ENCODE data around the gene GPR162. TPM values are rescaled to one million over a fixed set of nuclear protein-coding genes. Genes with fewer than 3 reads are reported as not detected.

The GPR162 gene
- total RNA-seq, 4 donors from 2014 or later, result 1.3 to 2.3 (median 1.5) TPM; not detected in 1

- intact Hi-C loops (cut with DNase I), result no loop called here
- Histone ChIP-seq H3K27me3 (peaks cover 0 to 76% (median 5%) of the 10 kb centered on the region in 4 donors), H3K9me3 (no peaks in the 10 kb centered on the region), H3K4me3 (peak overlapping the region in 1 of 4 donors; percentile 59), H3K4me1 (peaks cover 10 to 43% (median 17%) of the 10 kb centered on the region in 3 donors), H3K36me3 (no peaks in the 10 kb centered on the region), H3K27ac (no peak overlapping the region)
- DNase-seq, result no peak
- TF ChIP-seq, protein P1, sequence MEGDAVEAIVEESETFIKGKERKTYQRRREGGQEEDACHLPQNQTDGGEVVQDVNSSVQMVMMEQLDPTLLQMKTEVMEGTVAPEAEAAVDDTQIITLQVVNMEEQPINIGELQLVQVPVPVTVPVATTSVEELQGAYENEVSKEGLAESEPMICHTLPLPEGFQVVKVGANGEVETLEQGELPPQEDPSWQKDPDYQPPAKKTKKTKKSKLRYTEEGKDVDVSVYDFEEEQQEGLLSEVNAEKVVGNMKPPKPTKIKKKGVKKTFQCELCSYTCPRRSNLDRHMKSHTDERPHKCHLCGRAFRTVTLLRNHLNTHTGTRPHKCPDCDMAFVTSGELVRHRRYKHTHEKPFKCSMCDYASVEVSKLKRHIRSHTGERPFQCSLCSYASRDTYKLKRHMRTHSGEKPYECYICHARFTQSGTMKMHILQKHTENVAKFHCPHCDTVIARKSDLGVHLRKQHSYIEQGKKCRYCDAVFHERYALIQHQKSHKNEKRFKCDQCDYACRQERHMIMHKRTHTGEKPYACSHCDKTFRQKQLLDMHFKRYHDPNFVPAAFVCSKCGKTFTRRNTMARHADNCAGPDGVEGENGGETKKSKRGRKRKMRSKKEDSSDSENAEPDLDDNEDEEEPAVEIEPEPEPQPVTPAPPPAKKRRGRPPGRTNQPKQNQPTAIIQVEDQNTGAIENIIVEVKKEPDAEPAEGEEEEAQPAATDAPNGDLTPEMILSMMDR (IDR thresholded peaks at IDR 0.05), result no peak
- no peak for TF ChIP-seq POLR2A (IDR thresholded peaks at IDR 0.05)
- 48 to 50% methylated on average over 4 to 7 of the region's 7 CpGs for WGBS, 2 donors
Observed at GRCh38 chr12:6822426-6823135, 960 bp downstream of the GPR162 start.

DNA sequence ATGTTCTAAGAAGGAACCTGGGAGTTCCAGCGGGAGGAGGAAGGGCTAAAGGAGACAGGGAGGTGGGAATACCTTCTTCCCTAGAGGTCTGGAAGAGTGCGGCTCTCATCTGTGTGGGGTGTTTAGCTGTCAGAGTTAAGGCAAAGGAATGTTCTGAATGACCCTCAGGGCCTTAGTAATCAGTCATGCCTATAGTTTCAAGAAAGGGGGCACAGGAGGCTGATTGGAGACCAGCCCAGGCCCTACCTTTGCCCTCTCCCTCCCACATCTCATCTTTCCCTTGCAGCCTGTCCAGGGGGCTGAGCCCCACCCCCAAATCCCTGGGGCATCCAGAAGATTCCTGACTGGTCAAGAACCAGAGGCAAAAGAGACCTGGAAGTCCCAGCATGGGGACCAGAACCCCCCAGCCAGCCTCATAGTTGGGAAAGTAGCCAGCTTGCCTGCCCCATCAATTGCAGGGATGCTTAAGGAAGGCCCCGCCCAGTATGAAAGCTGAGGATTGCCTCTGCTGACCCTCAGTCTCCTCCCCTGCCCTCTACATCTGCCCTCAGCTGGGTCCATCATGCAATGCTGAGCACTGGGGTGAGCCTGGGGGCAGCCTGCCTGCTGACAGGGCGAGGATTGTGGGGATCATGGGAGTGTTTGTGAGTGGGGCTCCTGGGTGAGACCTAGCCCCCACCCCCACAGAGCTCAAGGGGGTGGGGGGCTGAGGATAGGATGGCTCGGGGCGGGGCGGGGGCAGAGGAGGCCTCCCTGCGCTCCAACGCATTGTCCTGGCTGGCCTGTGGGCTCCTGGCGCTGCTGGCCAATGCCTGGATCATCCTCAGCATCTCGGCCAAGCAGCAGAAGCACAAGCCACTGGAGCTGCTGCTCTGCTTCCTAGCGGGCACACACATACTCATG is 1.8 kb downstream of the GPR162 start:
- H3K4me1 ChIP-seq, result peaks cover 10 to 52% (median 18%) of the 10 kb centered on the region in 3 donors
- 35 to 50% methylated on average over 3 to 4 of the region's 12 CpGs for WGBS, 2 donors
- no peak overlapping the region for H3K27ac ChIP-seq
- DNase-seq, result no peak
- TF ChIP-seq POLR2A (IDR thresholded peaks at IDR 0.05), result no peak
- TF ChIP-seq, protein P1 (IDR thresholded peaks at IDR 0.05), result no peak
- no peaks in the 10 kb centered on the region for H3K9me3 ChIP-seq
- H3K27me3 ChIP-seq, result peaks cover 0 to 83% (median 5%) of the 10 kb centered on the region in 4 donors
- no peak overlapping the region for H3K4me3 ChIP-seq
- H3K36me3 ChIP-seq, result no peaks in the 10 kb centered on the region
- intact Hi-C loops (cut with DNase I), result no loop called here

GRCh38 chr12:6824085-6824775 is 2.6 kb downstream of the GPR162 start:
- intact Hi-C loops (cut with DNase I), result no loop called here
- Histone ChIP-seq H3K27me3 (peaks cover 0 to 91% (median 5%) of the 10 kb centered on the region in 4 donors), H3K27ac (no peak overlapping the region), H3K4me1 (peaks cover 10 to 59% (median 18%) of the 10 kb centered on the region in 3 donors), H3K4me3 (no peak overlapping the region), H3K36me3 (no peaks in the 10 kb centered on the region), H3K9me3 (no peaks in the 10 kb centered on the region)
- TF ChIP-seq, protein P1 (IDR thresholded peaks at IDR 0.05), result no peak
- no peak for TF ChIP-seq POLR2A (IDR thresholded peaks at IDR 0.05)
- 73 to 87% methylated on average over 15 to 17 of the region's 37 CpGs for WGBS, 2 donors
- no peak for DNase-seq

DNA sequence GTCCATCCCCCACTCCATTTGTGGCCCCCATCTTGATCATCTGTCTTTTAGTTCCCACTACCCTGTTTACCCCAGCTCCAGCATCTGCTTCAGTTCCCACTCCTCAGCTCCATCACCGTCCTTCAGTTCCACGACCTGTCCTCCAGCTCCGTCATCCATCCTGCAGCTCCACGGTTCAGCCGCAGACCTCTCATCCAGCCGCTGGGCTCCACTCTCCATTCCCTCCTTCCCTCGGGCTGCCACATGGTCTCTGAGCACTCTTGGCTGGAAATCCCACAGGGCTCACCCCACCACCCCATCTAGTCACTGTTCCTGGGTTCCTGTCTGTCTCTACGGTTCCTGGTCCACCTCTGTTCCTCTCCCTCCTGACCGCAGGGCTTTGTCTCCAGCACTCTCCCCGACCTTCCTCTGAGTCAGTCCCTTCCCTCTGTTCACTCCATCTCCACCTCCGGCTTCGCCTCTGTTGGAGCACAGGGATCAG is 3.3 kb downstream of the GPR162 start:
- DNase-seq, result no peak
- no peak overlapping the region for H3K27ac ChIP-seq
- TF ChIP-seq, protein P1 (IDR thresholded peaks at IDR 0.05), result no peak
- no peak for TF ChIP-seq POLR2A (IDR thresholded peaks at IDR 0.05)
- H3K36me3 ChIP-seq, result no peaks in the 10 kb centered on the region
- intact Hi-C loops (cut with DNase I), result loop anchor here (5.0 kb wide), 1 partner anchor 88 kb away; no protein-coding TSS in a partner anchor
- H3K27me3 ChIP-seq, result peaks cover 0 to 98% (median 5%) of the 10 kb centered on the region in 4 donors
- no peaks in the 10 kb centered on the region for H3K9me3 ChIP-seq
- peaks cover 10 to 66% (median 18%) of the 10 kb centered on the region in 3 donors for H3K4me1 ChIP-seq
- 35 to 40% methylated on average over 12 of the region's 12 CpGs for WGBS, 2 donors
- peak overlapping the region in 1 of 4 donors; percentile 24 for H3K4me3 ChIP-seq

All from esophagus squamous epithelium (tissue), 5 donors.